GM12878 (cell line): ENCODE results near the gene F12. TPM values are rescaled to one million over a fixed set of nuclear protein-coding genes. Genes with fewer than 3 reads are reported as not detected.

Source experiments
- BACH1 ChIP-seq: fragments of 450-650 bp; IDR thresholded peaks from 2 replicates; pipeline ENCODE4 v1.6.1; 2017; ENCODE audit warnings: mild to moderate bottlenecking, borderline replicate concordance
- BHLHE40 ChIP-seq, 2 experiments: fragments of 450-650 bp in 1 of 2; IDR thresholded peaks; 2 replicates each; pipeline ENCODE4 v1.6.1; 2011 to 2017; ENCODE audit warnings: low read depth in 2 of 2, borderline replicate concordance in 1 of 2, improper control_type of control experiment in 1 of 2, low read length in 1 of 2, mild to moderate bottlenecking in 1 of 2
- CHD2 ChIP-seq: IDR thresholded peaks from 2 replicates; pipeline ENCODE4 v1.6.1; 2011; ENCODE audit warnings: low read depth, low read length, improper control_type of control experiment, borderline replicate concordance
- CHD4 ChIP-seq: fragments of 200-600 bp; sonication (generic); IDR thresholded peaks from 2 replicates; pipeline ENCODE4 v1.6.1; 2016; ENCODE audit warnings: mild to moderate bottlenecking
- EED ChIP-seq: sonication (generic); IDR thresholded peaks from 2 replicates; pipeline ENCODE4 v1.6.1; 2016; ENCODE audit warnings: antibody characterized with exemption, low read depth
- KDM1A ChIP-seq: fragments of 200-600 bp; sonication (generic); IDR thresholded peaks from 2 replicates; pipeline ENCODE4 v1.6.1; 2016; ENCODE audit warnings: borderline replicate concordance
- MEF2A ChIP-seq: IDR thresholded peaks from 2 replicates; pipeline ENCODE4 v1.6.1; 2011; ENCODE audit warnings: low read depth, mild to moderate bottlenecking, low read length, moderate library complexity; ENCODE audit not compliant: insufficient read depth
- RCOR1 ChIP-seq: conservative IDR thresholded peaks from 2 replicates; pipeline ENCODE4 v1.6.1; 2012; ENCODE audit warnings: low read depth, low read length, improper control_type of control experiment
- RELA ChIP-seq: fragments of 450-650 bp; IDR thresholded peaks from 2 replicates; pipeline ENCODE4 v1.8.0; 2014; ENCODE audit warnings: borderline replicate concordance; ENCODE audit not compliant: partially characterized antibody
- SMC3 ChIP-seq: IDR thresholded peaks from 2 replicates; pipeline ENCODE4 v1.6.1; 2011; ENCODE audit warnings: low read length, improper control_type of control experiment, borderline replicate concordance
- STAT1 ChIP-seq: fragments of 450-650 bp; conservative IDR thresholded peaks from 2 replicates; pipeline ENCODE4 v1.6.1; 2014; ENCODE audit warnings: antibody characterized with exemption, mild to moderate bottlenecking
- TAF1 ChIP-seq: IDR thresholded peaks from 2 replicates; pipeline ENCODE4 v1.6.1; 2011; ENCODE audit warnings: mild to moderate bottlenecking, low read depth, low read length, borderline replicate concordance
- YY1 ChIP-seq: IDR thresholded peaks from 2 replicates; pipeline ENCODE4 v1.6.1; 2011; ENCODE audit warnings: low read depth, mild to moderate bottlenecking, low read length
- ZZZ3 ChIP-seq: IDR thresholded peaks from 2 replicates; pipeline ENCODE4 v1.6.1; 2011; ENCODE audit warnings: low read depth; ENCODE audit not compliant: control insufficient read depth, insufficient read length
- polyA plus RNA-seq, 11 experiments: library from polyadenylated mRNA; depleted of rRNA in 4 of 11; unstranded in 6 of 11; stranded (reverse) in 5 of 11; fragments of >200 nt; fragmentation: Nextera tagmentation in 4 of 11; fragmentation: Illumina TruSeq in 1 of 11; extraction: Ambion mirVana in 4 of 11; extraction: Trizol in 1 of 11; gene quantifications; 1 replicate in 1 of 11; 2 replicates in 10 of 11; pipeline versions ENCODE4 v1.2.1 to v1.2.3, GENCODE V29; 2011 to 2016; ENCODE audit warnings: inconsistent platforms in 2 of 11, missing spikeins in 2 of 11, low read depth in 1 of 11
- total RNA-seq, 4 experiments: library from RNA; depleted of rRNA in 3 of 4; stranded (reverse); fragments of >200 nt in 3 of 4; fragmentation: Illumina TruSeq in 1 of 4; extraction: Trizol in 1 of 4; gene quantifications; 2 replicates each; pipeline versions ENCODE4 v1.2.1 to v1.2.3, GENCODE V29; 2013 to 2021
- TF ChIP-seq, protein P1 (sequence below): IDR thresholded peaks from 2 replicates; pipeline ENCODE4 v1.6.1; 2012; ENCODE audit warnings: mild to moderate bottlenecking, low read depth, low read length
- TF ChIP-seq, protein P2 (sequence below), 3 experiments: IDR thresholded peaks in 2 of 3; conservative IDR thresholded peaks in 1 of 3; 2 replicates each; pipeline ENCODE4 v1.5.1; 2011; ENCODE audit warnings: low read depth in 3 of 3, low read length in 3 of 3, mild to moderate bottlenecking in 3 of 3, control low read depth in 2 of 3, moderate library complexity in 2 of 3, inconsistent platforms in 1 of 3, mixed read lengths in 1 of 3; ENCODE audit not compliant: control insufficient read depth in 2 of 3, insufficient read depth in 1 of 3; ENCODE audit errors: extremely low read depth in 1 of 3
- TF ChIP-seq, protein P3 (sequence below): fragments of 450-650 bp; IDR thresholded peaks from 2 replicates; pipeline ENCODE4 v1.6.1; 2016; ENCODE audit warnings: mild to moderate bottlenecking
- TF ChIP-seq, protein P4 (sequence below): IDR thresholded peaks from 2 replicates; pipeline ENCODE4 v1.6.1; 2012; ENCODE audit warnings: low read depth, low read length, improper control_type of control experiment
- TF ChIP-seq, protein P5 (sequence below): IDR thresholded peaks from 2 replicates; pipeline ENCODE4 v1.6.1; 2012; ENCODE audit warnings: low read depth, low read length, improper control_type of control experiment

Gene F12
- total and polyA plus RNA-seq, 10 of the 15 experiments (the other 5 are each of a cell fraction or from before 2014, with no cell fraction given) = 0.25 to 11.3 (median 5.5) TPM

DNA sequence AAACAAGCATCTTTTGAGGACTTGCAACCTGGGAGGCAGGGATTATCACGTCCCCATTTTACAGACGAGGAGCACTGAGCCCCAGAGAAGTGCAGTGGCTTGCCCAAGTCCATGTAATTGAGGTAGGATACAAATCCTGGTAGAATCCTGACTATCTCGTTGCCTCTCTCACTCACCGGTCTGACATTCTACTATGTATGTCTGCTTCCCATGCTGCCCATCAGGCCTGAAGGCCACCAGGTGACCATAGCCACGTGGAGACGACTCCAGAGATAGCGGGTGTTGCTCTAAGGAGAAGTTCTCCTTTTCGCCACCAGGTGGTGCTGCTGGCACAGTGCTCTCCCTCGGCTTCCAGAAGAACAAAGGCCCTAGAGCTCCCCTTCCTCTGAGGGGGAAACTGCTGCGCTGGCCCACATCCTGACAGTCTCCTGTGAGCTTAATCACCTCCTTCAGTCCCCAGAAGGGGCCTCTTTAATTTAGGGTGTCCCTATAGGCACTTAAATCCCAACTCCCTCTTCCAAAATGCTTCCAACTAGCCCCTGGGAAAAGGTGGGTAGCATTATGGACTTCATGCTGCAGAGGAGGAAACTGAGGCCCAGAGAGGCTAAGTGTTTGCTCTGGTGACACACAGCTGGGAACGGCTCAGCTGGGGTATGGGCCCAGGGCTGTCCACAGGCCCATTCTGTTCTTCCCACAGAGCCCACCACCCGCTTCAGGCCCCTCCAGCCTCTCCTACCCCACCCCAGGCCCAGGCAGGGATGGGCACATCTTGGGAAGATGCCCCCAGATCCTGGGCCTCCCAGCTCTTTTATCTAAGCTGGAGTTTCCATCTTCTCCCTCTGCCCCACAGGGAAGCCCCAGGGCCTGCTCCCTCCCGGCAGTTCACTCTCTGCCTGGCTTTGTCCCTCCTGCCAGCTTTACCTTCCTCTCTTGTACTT, 18.7 kb downstream of the F12 start (continued):
- TF ChIP-seq, protein P1, sequence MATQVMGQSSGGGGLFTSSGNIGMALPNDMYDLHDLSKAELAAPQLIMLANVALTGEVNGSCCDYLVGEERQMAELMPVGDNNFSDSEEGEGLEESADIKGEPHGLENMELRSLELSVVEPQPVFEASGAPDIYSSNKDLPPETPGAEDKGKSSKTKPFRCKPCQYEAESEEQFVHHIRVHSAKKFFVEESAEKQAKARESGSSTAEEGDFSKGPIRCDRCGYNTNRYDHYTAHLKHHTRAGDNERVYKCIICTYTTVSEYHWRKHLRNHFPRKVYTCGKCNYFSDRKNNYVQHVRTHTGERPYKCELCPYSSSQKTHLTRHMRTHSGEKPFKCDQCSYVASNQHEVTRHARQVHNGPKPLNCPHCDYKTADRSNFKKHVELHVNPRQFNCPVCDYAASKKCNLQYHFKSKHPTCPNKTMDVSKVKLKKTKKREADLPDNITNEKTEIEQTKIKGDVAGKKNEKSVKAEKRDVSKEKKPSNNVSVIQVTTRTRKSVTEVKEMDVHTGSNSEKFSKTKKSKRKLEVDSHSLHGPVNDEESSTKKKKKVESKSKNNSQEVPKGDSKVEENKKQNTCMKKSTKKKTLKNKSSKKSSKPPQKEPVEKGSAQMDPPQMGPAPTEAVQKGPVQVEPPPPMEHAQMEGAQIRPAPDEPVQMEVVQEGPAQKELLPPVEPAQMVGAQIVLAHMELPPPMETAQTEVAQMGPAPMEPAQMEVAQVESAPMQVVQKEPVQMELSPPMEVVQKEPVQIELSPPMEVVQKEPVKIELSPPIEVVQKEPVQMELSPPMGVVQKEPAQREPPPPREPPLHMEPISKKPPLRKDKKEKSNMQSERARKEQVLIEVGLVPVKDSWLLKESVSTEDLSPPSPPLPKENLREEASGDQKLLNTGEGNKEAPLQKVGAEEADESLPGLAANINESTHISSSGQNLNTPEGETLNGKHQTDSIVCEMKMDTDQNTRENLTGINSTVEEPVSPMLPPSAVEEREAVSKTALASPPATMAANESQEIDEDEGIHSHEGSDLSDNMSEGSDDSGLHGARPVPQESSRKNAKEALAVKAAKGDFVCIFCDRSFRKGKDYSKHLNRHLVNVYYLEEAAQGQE = no peak
- no peak for TF ChIP-seq RELA
- no peak for TF ChIP-seq EED
- TF ChIP-seq BACH1 = no peak
- TF ChIP-seq, protein P2, sequence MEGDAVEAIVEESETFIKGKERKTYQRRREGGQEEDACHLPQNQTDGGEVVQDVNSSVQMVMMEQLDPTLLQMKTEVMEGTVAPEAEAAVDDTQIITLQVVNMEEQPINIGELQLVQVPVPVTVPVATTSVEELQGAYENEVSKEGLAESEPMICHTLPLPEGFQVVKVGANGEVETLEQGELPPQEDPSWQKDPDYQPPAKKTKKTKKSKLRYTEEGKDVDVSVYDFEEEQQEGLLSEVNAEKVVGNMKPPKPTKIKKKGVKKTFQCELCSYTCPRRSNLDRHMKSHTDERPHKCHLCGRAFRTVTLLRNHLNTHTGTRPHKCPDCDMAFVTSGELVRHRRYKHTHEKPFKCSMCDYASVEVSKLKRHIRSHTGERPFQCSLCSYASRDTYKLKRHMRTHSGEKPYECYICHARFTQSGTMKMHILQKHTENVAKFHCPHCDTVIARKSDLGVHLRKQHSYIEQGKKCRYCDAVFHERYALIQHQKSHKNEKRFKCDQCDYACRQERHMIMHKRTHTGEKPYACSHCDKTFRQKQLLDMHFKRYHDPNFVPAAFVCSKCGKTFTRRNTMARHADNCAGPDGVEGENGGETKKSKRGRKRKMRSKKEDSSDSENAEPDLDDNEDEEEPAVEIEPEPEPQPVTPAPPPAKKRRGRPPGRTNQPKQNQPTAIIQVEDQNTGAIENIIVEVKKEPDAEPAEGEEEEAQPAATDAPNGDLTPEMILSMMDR (IDR thresholded peaks at IDR 0.05 in 2 of 3, conservative IDR thresholded peaks at IDR 0.05 in 1 of 3; ENCODE audit: control insufficient read depth in 2 of 3, extremely low read depth in 1 of 3, insufficient read depth in 1 of 3, low read depth in 3 of 3, low read length in 3 of 3) = peak; percentile 91 to 97 (median 94)
- TF ChIP-seq, protein P3, sequence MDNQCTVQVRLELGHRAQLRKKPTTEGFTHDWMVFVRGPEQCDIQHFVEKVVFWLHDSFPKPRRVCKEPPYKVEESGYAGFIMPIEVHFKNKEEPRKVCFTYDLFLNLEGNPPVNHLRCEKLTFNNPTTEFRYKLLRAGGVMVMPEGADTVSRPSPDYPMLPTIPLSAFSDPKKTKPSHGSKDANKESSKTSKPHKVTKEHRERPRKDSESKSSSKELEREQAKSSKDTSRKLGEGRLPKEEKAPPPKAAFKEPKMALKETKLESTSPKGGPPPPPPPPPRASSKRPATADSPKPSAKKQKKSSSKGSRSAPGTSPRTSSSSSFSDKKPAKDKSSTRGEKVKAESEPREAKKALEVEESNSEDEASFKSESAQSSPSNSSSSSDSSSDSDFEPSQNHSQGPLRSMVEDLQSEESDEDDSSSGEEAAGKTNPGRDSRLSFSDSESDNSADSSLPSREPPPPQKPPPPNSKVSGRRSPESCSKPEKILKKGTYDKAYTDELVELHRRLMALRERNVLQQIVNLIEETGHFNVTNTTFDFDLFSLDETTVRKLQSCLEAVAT = peak; percentile 74
- no peak for TF ChIP-seq RCOR1
- no peak for TF ChIP-seq STAT1
- TF ChIP-seq YY1 = peak; percentile 76
- no peak for TF ChIP-seq KDM1A
- TF ChIP-seq BHLHE40 (IDR thresholded peaks at IDR 0.05; ENCODE audit: borderline replicate concordance in 1 of 2, low read depth in 2 of 2, low read length in 1 of 2) = peak; percentile 25 to 34; a peak in 1 of 4 replicates
- TF ChIP-seq, protein P4, sequence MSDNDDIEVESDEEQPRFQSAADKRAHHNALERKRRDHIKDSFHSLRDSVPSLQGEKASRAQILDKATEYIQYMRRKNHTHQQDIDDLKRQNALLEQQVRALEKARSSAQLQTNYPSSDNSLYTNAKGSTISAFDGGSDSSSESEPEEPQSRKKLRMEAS = peak; percentile 85; the same call in 1 of the 2 replicates
- no peak for TF ChIP-seq CHD4
- TF ChIP-seq MEF2A = no peak
- no peak for TF ChIP-seq ZZZ3
- peak; percentile 95 for TF ChIP-seq SMC3
- TF ChIP-seq, protein P5, sequence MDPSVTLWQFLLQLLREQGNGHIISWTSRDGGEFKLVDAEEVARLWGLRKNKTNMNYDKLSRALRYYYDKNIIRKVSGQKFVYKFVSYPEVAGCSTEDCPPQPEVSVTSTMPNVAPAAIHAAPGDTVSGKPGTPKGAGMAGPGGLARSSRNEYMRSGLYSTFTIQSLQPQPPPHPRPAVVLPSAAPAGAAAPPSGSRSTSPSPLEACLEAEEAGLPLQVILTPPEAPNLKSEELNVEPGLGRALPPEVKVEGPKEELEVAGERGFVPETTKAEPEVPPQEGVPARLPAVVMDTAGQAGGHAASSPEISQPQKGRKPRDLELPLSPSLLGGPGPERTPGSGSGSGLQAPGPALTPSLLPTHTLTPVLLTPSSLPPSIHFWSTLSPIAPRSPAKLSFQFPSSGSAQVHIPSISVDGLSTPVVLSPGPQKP = no peak
- 0 out of 2 replicates have a peak, but pooled peaks have one; percentile 8 for TF ChIP-seq CHD2
- 0 out of 2 replicates have a peak, but pooled peaks have one; percentile 22 for TF ChIP-seq TAF1
